Ureter (tissue), 1 donor: ENCODE measurements around the gene ATG4A. TPM values are rescaled to one million over a fixed set of nuclear protein-coding genes. Genes with fewer than 3 reads are reported as not detected.

Source experiments
- DNase-seq: peaks from one replicate; pipeline ENCODE4 v3.0.0-alpha.2; 2020; ENCODE audit warnings: low spot score
- total RNA-seq: library from RNA; stranded (reverse); gene quantifications from one replicate; pipeline ENCODE4 v1.2.4, GENCODE V29; 2023
- donor health status: DM: yes; HTN: yes; CAD: no.

Gene ATG4A
- total RNA-seq, 1 donor from 2014 or later: 12.4 TPM

- no peak for DNase-seq
Measured at GRCh38 chrX:108168961-108169740, 77.6 kb downstream of the ATG4A start.

GRCh38 chrX:108169768-108170167, 78.2 kb downstream of the ATG4A start:
- DNase-seq: no peak

- no peak for DNase-seq
Measured at GRCh38 chrX:108171671-108172070, 80.1 kb downstream of the ATG4A start.

- no peak for DNase-seq
Measured at GRCh38 chrX:108173874-108174273, 82.3 kb downstream of the ATG4A start.

GRCh38 chrX:108177351-108178142, 86.0 kb downstream of the ATG4A start:
- DNase-seq: no peak

GRCh38 chrX:108178143-108178498, 86.5 kb downstream of the ATG4A start:
- DNase-seq: no peak

- no peak for DNase-seq
Measured at GRCh38 chrX:108186811-108187210, 95.2 kb downstream of the ATG4A start.

- no peak for DNase-seq
Measured at GRCh38 chrX:108198420-108198819, 106.8 kb downstream of the ATG4A start.

- no peak for DNase-seq
Measured at GRCh38 chrX:108199041-108199440, 107.5 kb downstream of the ATG4A start.

GRCh38 chrX:108199691-108200090, 108.1 kb downstream of the ATG4A start:
- DNase-seq: no peak

GRCh38 chrX:108203540-108203939, 112.0 kb downstream of the ATG4A start:
- no peak for DNase-seq

Other genes starting within 250 kb of the ATG4A start
- not detected for gene TEX13B, start 109.4 kb upstream of the ATG4A start, total RNA-seq
- gene VSIG1, start 46.7 kb upstream of the ATG4A start, total RNA-seq: 1.7 TPM
- gene PSMD10, start 236 bp upstream of the ATG4A start, total RNA-seq: 32.9 TPM